GM12891 (cell line): ENCODE measurements around the gene PPIP5K2.

Source experiments
- POLR2A ChIP-seq: IDR thresholded peaks from 2 replicates; pipeline ENCODE4 v1.6.1; 2011; ENCODE audit warnings: low read depth, low read length, control low read depth
- POLR2AphosphoS5 ChIP-seq: IDR thresholded peaks from 2 replicates; pipeline ENCODE4 v1.6.1; 2011; ENCODE audit warnings: low read depth, low read length, control low read depth
- TAF1 ChIP-seq: IDR thresholded peaks from 2 replicates; pipeline ENCODE4 v1.6.1; 2011; ENCODE audit warnings: low read depth, low read length, control low read depth

DNA sequence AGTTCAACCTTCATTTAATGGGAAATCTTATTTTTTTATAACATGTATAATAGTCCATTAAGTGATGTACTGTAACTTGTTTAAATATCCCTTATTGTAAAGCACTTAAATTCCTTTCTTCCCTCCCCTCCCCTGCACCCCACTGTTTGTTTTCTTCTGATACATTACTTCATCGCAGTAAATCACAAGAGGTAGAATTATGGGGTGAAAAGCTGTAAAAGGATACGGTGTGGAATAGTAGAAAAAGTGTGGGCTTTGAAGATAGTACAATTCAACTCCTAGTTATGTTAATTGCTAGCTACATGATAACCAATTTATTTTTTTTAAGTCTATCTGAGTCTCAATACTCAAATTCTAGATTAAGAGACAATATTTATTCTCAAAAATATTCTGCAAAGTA, 96.6 kb downstream of the PPIP5K2 start:
- TF ChIP-seq POLR2AphosphoS5 (no peak), TAF1 (no peak), POLR2A (no peak)
